Activated CD4-positive, alpha-beta T cell treated with anti-CD3 and anti-CD28 coated beads, Interleukin-2, Interleukin-4, amounts not matched to agents 100 ng/mL and 50 ng/mL, durations not matched to agents 16 hours and 8 hours (primary cell): Measurements from ENCODE around the gene HIRIP3.
A peak's percentile ranks its signal among the peaks of the same experiment; 100 is the strongest.

Experiments
- DNase-seq: peaks from one replicate; pipeline ENCODE4 v3.0.0-alpha.2; 2020; ENCODE audit warnings: low spot score

HIRIP3 gene

GRCh38 chr16:29983420-29984136, 11.8 kb downstream of the HIRIP3 start:
- no peak for DNase-seq

DNA sequence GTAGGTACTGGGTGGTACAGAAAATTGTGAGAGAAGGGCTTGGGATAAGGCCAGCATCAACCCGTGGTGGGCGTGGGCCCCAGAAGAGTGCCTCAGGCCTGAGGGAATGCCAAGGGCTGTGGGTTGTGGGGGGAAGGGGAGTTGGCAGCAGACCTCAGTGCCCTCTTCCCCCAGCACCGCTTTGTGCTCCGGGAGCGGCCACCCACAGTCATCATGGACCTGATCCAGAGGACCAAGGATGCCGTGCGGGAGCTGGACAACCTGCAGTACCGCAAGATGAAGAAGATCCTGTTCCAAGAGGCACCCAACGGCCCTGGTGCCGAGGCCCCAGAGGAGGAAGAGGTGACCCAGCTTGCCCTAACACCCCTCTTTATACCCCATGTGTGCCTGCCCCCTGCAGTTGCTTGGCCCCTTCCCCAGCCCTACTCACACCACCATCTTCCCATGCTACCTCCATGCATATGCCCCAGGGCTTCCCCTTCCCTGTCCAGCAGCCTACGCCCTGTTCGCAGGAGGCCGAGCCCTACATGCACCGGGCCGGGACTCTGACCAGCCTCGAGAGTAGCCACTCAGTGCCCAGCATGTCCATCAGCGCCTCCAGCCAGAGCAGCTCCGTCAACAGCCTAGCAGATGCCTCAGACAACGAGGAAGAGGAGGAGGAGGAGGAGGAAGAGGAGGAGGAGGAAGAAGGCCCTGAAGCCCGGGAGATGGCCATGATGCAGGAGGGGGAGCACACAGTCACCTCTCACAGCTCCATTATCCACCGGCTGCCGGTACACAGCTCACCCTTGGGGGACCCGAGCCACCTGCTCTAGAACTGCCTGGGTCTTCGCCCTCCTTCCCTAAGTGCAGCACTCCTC, 12.6 kb downstream of the HIRIP3 start:
- no peak for DNase-seq

- DNase-seq: no peak
These were observed 16.7 kb downstream of the HIRIP3 start for GRCh38 chr16:29978564-29979270.

DNA sequence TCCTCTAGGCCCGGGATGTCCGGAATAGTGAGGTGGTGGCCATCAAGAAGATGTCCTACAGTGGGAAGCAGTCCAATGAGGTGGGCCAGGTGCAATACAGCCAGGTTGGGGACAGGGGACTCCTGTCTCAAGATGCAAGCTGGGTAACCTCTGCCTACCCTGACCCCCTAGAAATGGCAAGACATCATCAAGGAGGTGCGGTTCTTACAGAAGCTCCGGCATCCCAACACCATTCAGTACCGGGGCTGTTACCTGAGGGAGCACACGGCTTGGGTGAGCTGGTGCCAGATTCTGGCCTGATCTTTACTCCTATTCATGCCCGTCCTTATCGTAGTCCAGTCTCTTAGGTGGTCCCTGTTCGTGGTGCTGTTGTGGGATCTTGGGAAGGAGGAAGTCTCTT, 17.3 kb downstream of the HIRIP3 start:
- no peak for DNase-seq

GRCh38 chr16:29977063-29977825, 18.2 kb downstream of the HIRIP3 start:
- DNase-seq: no peak

DNA sequence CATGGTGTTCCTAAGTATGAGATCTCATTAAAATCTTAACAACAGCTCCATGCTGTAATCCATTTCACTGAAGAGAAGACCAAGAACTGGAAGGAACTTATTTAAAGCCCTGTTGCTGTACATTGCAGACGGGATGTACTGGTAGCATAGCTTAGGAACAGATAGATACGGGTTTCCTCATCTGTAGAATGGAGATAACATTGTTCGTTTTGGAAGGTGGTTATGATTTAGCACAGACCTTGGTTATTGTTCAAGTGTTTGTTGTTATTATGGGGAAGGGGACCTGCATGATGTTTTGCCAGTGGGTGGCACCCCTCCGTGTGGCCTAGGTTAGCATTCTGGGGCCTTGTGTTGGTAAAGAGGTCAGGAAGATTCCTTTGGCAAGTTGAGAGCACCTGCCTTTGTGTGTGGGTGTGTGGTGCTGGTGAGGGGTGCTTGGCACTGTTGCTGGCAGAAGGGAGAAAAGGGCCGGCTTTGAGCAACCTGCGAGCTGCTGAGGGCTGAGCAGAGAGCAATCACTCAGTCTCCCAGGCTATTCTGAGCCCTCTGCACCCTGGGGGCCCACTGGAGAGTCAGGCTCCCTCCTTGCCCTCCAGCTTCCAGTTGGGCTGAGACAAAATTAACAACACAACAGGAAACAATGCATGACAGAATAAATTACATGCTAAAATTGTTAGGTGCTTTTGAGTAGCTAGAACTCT, 19.5 kb downstream of the HIRIP3 start:
- no peak for DNase-seq

DNA sequence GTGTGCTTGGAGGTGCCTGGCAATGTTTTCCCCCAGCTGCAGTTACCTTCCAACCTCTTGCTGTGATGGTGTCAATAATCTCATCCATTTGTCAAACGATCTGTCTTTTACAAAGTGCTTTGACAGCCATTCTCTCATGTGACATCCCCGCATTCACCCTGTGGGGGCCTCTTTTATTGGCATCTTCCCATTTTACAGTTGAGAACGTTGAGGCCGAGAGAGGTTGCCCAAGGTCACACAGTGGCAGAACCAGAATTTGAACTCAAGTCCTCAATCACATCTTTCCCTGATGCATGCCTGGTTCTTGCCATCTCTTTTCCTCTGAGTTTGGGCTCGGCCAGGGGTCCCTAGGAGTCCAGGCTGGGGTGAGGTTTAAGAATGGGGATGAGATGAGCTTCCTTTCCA, 20.3 kb downstream of the HIRIP3 start:
- no peak for DNase-seq

- no peak for DNase-seq
These were observed 20.9 kb downstream of the HIRIP3 start for GRCh38 chr16:29974291-29975133.

- DNase-seq: peak; percentile 98
These were observed 21.8 kb downstream of the HIRIP3 start, which contains the start of gene TAOK2 for GRCh38 chr16:29973384-29974246. TAOK2 (plus strand) TSS chr16:29973868; CDS start chr16:29977773, 3,905 bp downstream.

- DNase-seq: no peak
These were observed 22.4 kb downstream of the HIRIP3 start for GRCh38 chr16:29972992-29973383.

- no peak for DNase-seq
These were observed 22.9 kb downstream of the HIRIP3 start for GRCh38 chr16:29972500-29972899.

DNA sequence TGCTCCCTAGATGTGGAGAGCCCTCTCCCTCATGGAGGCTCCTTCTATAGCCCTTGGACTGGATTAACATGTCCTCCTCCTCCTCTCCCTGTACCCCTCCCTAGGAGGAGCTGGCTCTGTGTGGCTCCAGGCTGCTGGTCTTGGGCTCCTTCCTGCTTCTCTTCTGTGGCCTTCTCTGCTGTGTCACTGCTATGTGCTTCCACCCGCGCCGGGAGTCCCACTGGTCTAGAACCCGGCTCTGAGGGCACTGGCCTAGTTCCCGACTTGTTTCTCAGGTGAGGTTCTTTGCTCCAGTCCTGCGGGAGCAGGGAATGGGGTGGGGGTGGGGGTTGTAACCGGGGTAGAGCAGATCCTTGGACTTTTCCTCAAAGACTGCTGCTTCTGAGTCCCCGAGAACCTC, 24.1 kb downstream of the HIRIP3 start:
- no peak for DNase-seq

GRCh38 chr16:29968205-29968604, 27.2 kb downstream of the HIRIP3 start:
- DNase-seq: no peak

DNA sequence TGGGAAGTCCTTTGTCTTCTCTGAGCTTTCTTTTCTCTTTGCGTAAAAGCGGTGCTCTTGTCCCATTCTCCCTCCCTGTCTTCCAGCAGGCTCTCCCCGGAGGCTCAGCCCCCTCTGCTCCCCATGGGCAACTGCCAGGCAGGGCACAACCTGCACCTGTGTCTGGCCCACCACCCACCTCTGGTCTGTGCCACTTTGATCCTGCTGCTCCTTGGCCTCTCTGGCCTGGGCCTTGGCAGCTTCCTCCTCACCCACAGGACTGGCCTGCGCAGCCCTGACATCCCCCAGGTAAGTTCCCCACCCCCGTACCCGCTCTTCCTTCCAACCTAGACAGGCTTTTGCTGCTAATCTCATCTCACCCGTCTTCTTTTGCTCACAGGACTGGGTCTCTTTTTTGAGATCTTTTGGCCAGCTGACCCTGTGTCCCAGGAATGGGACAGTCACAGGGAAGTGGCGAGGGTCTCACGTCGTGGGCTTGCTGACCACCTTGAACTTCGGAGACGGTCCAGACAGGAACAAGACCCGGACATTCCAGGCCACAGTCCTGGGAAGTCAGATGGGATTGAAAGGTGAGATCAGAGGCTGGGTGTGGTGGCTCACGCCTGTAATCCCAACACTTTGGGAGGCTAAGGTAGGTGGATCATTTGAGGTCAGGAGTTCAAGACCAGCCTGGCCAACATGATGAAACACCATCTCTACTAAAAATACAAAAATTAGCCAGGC, 32.2 kb downstream of the HIRIP3 start:
- no peak for DNase-seq

DNA sequence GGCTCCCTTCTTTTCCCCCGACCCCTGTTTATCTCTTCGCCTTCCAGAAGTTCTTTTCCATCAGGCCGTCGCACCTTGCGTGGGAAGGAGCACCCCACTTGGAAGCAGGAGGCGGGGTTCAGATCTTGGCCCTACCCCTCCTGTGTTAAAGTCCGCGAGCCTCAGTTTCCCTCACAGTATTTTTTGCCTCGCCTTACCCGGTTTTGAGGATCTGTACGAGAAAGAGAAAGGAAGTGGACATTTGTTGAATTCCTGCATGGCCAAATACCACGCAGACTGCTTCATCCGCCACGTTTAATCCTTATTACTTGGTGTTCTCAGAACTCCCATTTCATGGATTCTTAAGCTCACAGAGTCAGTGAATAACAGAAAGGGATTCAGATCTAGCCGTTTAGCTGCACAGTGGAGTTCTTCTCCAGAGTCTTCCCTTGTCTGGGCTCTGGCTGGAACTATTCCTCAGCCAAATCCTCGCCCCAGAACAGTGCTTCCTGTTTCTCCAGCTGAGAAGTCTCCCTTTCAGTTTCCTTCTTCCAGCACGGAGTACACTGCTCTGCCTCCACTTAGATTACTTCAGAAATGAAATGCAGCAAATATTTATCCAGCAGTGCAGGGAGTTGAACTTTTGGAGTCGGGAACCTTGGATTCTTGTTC, 32.9 kb downstream of the HIRIP3 start:
- no peak for DNase-seq

GRCh38 chr16:29961479-29962343, 33.7 kb downstream of the HIRIP3 start, which contains the start of gene TMEM219:
TMEM219 (plus strand) TSS chr16:29962079; CDS start chr16:29963144, 1,065 bp downstream.
- peak; percentile 93 for DNase-seq

DNA sequence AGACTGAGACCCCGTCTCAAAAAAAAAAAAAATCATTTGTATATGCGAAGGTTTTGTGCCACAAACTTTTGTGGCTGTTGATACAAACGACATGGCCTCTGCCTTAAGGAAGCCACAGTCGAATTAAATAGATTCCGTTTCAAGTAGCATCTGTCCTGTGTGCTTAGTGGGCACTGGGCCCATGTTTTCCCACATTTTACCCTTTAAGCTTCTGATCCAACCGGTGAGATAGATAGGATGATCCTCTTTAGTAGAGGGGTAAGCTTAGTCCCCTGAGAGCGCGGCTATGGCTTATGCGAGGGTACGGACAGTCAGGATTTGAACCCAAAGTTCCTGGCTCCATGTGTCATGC, 34.3 kb downstream of the HIRIP3 start:
- DNase-seq: no peak
